HG02759 (cell line): Measurements from ENCODE around the gene EPHB1.
A peak's percentile ranks its signal among the peaks of the same experiment; 100 is the strongest.

Experiments used
- ATAC-seq: cut with Tn5 transposase; IDR thresholded peaks from one replicate; pipeline ENCODE4 v1.9.1; 2021; ENCODE audit warnings: mild to moderate bottlenecking, moderate library complexity; ENCODE audit not compliant: unreplicated experiment

Gene EPHB1

DNA sequence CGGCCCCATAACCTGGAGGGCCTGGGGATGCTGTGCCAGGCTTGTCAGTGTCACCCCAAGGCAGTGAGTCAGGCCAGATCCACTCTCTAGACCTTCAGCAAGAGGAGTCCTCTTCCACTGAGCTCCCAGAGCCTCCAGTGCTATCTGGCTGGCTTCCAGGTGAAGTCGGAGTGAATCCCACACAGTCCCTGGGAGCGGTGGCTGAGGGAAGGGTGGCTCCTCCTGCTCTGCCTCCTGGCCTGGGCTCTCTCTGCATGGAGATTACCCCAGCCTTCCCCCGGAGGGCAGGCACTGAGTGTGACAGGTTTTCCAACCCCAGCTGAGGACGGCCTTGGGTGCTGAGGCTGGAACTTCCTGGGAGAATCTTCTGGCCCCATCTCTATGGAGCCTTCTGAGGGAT lies 82.7 kb downstream of the EPHB1 start:
- ATAC-seq: no peak

- no peak for ATAC-seq
Measured at GRCh38 chr3:134879990-134880389, 84.9 kb downstream of the EPHB1 start.

DNA sequence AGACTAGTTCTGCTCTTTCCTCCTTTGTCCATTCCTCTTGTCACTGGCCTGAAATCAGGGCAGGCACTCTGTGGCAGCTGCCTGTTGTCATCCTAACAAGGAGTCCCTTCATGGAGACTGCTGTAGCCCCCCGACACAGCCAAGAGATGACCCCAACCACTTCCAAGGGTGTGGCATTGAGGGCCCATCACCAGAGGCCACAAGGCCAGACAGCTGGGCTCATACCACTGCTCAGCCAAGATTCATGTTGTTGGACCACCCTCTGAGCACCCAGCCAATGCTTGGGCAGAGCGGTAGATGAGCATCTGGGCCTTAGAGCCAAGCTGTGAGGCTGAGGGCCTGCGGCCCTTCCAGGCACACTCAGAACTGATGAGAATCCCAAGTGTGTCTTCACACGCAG lies 85.4 kb downstream of the EPHB1 start:
- no peak for ATAC-seq

- ATAC-seq: no peak
Measured at GRCh38 chr3:134881305-134881704, 86.2 kb downstream of the EPHB1 start.

GRCh38 chr3:134883697-134884385 lies 88.8 kb downstream of the EPHB1 start:
- ATAC-seq: no peak

DNA sequence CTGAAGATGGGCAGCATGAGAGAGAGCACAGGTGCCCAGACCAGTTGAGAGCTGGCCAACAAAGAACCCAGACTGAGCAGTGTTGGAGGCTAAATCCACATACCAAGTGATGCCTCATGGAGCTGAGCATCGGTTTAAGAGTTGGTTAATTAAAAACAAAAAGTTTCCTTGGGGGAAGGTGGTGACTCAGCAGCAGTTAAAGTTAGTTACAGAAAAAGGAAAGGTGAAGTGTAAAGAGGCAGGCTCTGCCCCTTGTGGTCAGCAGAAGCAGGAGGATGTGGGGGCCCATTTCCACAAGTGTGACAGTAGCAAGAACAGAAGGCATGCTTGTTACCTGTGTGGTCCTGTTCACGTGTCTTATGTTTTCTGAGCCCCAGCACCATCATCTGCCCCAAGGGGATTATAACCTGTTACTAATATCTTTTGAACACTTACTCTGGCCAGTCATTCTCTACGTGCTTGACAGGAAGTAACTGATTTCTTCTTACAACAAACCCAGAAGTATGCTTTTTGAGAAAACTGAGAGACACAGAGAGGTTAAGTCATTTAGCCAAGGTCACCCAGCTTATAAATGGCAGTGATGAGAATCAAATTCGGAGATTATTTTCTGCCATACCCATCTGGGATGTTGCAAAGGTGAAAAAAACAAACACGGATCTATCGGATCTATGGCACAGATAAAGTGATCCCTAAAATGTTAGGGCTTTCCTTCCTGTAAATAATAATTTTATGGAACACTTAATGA lies 91.0 kb downstream of the EPHB1 start:
- peak; percentile 96 for ATAC-seq

DNA sequence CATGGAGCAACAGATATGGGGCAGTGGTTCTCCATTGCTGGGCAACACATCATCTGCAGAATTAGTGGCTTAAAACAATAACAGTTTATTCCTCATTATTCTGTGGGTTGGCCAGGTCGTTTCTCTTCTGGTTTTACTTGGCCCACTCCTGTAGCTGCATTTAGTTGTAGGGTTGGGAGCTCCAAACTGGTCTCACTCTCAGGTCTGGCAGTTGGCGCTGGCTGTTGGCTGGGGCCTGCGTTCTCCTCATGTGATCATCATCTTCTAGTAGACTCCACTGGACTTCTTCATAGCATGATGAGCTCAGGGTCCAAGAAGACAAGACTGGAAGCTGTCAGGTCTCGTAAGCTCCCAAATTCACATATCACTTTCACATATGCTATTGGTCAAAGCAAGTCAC lies 91.9 kb downstream of the EPHB1 start:
- ATAC-seq: no peak

DNA sequence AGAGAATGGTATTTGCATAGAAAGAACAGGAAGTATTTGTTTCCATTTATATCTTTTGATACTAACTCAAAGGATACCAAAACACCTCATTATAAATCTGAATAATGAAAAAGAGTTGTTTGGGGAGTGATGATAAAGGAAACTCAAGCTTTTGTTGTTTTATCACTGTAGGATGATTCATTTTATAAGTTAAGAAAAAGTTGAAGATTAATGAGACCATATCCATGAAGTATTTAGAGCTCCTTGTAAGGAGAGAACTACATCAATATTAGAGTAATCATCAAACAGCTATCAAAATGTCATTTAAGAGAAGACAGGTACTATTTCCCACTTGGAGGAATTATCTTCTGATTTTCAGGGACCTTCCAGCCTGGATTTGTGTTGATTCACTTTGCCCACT lies 92.5 kb downstream of the EPHB1 start:
- ATAC-seq: no peak

DNA sequence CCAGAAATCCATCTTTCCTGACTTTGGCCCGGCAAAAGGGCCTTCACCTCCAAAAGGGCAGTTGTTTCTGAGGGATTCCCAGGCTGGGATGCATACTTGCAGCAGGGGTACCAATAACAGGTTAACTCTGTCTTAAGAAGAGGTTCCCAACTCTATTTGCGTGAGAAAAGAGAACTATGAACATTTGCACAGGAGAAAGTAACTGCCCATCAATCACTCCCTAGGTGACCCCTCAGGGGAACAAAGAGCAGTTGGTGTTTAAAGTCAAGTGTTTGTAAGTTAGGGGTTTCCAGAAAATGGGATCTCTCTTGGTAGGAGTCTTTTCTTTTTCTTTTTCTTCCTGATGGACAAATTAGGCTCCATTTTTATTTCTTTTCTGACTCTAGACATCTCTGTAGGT lies 97.3 kb downstream of the EPHB1 start:
- no peak for ATAC-seq

DNA sequence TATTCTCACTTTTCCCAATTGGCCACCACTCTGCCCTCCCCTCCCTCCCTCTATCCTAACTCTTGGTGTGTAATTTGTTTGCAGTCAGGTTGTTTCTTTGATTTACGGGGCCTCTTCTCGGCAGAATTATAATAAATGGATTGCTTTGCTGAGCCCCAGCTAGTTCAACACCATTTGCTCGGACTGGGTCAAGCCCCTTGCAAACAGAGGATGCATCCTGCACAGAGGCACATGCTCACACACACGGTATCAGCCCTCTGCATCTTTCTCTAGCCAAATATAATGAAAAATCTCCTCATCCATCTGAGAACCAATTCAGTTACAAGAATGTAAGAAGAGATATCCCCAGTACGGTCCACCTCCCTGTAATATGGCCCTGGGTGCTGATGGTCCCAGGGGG lies 97.7 kb downstream of the EPHB1 start:
- ATAC-seq: no peak

GRCh38 chr3:134894533-134894932 lies 99.5 kb downstream of the EPHB1 start:
- ATAC-seq: no peak

DNA sequence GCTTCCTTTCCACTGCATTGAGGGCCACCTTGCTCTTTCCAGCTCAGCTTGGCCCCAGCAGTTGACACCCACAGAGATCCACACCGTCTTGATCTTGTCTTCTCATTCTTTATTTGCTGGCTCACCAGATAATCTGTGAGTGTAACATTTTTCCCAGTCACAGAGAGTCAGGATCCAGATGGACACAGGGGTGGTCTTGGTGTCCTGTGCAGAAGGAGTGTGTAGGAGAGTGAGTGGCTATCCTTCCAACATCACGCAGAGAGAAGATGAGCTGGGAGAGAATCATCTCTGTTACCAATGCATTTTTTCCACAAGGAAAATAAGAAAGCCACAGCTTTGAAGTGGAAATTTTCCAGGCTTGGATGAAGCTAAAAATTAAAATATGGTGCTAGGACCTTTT lies 100.1 kb downstream of the EPHB1 start:
- no peak for ATAC-seq

- ATAC-seq: no peak
Measured at GRCh38 chr3:134896141-134896540, 101.1 kb downstream of the EPHB1 start.

DNA sequence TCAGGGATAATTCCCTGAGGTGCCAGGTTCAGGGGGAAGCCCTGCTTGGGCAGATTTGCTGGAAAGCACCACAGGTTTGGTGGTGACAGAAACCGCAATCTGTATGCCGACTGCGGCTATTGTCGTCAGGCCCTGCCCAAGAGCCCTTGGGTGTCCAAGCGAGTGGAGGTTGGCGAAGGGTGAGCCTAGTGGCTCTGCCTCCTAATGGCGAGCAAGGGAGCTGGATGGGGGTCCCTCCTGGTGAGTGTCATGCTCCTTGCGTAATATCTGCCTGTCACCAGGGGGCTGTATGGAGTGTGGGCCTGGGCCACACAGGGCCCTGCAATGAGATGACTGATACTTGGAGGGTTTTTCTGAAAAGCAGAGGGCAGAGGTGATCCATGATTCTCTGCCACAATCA lies 101.6 kb downstream of the EPHB1 start:
- no peak for ATAC-seq

DNA sequence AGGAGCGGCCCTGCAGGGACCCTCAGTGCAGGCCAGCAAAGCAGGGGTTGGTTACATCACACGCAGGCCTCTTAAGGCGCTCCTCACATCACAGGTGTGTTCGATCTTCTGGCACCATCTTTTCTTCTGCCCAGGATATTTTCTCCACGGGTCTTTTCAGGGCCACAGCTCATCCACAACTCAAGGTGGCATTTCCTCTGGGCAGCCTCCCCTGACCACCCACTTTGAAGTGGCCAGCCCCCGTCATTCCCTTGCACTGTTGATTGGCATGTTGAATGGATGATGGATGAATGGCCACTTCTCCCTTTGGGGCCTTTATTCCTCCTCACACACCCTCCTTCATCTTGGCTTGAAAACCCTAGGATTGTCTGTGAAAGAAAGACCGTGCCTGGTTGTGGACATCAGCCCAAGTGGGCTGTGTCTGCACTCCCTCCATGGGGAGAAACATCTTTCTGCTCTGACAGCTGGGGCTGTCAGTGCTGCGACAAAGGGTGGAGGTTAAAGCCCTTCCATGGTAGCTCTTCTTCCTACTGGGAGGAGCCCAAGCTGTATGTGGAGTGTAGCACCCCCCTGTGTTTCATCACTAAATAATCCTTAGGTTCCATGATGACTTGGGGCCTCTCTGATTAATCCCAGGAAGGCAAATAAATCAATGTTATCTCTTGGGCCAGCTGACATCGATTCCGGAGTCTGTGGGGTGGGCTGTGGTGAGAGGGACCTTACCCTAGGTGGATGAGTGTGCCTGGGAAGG lies 102.5 kb downstream of the EPHB1 start:
- no peak for ATAC-seq

DNA sequence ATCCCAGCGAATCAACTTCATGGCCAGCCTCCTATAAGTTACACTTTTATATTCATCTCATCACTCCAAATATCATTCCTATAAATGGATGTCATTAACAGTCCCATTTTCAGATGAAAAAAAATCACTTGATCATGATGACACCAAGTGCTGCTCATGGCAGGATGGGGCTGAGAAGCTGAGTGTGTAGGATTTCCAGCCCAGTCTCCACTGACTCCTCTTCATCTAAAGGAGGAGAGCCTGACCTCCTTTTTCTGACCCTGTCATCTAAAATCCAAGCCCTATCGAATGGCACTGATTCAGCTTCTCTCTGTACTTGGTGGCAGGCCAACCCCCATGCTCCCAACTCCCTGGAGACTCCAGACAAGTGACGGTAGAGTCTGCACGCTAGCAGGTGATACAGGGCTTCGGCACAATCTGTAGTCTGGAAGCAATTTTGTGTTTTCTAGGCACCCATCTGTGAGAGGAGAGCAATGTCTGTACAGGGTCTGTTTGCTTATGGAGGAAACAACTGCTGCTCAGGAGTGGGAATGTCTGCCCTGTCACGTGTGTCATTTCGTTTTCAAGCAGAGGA lies 103.2 kb downstream of the EPHB1 start:
- no peak for ATAC-seq

DNA sequence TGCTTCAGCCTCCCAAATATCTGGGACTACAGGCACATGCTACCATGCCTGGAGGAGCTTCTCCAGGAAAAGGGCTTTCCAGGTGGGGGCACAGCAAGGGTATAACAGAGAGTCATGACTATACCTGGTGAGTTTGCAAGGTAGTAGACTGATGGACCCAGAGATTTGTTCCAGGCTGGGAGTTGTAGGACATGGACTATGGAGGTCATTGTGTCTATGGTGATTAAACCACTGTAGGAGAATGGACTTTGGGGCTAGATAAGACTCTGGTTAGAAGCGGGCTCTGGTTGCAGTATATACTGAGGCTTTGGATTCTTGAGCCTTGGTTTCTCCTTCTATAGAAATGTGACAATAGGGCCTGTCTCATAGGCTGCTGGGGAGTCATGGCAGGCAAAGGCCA lies 104.7 kb downstream of the EPHB1 start:
- ATAC-seq: no peak

DNA sequence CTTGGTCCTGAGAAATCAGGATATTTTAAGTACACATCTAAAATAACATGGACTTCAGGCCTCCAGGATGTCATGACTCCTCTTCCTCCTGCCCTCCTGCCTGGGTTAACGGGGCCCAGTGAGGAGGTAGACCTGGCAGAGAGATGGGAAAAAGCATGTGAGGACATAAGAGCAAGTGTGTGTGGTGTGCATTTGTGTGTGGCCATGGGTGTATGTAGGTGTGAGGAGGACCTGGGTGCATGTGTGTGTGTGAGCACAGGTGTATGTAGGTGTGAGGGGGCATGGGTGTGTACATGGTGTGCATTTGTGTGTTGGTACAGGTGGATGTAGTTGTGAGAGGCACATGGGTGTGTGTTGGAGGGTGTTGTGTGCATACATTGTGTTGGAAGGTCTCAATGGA lies 105.4 kb downstream of the EPHB1 start:
- ATAC-seq: no peak

GRCh38 chr3:134901461-134901860 lies 106.4 kb downstream of the EPHB1 start:
- ATAC-seq: no peak

GRCh38 chr3:134903837-134904236 lies 108.8 kb downstream of the EPHB1 start:
- peak; percentile 34 for ATAC-seq

DNA sequence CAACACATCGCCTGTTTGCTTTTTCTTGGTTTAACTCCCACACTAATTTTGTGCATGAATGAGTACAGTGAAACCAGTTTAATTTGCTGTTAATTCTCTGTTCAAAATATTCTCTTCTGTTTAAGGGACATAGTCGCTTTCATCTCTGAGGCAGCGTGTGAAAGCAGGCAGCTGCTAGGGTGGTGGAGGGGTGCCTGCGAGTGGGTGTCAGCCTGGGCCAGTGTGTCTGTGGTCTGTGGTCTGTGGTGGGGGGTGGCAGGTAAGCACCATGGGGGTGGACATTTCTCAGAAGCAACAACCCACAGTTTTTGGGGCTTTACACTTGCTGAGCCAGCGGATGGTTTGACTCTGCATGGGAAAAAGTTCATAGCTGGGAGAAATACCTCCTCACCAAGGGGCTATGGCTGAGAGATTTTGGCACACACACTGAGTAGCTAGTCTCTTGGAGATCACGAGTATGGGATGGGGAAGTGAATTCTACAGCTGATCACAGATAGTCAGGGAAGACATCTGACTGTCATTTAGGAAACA lies 109.2 kb downstream of the EPHB1 start:
- ATAC-seq: peak; percentile 96
